Kidney (tissue), 14 donors: ENCODE measurements around the gene PDLIM5. TPM values are rescaled to one million over a fixed set of nuclear protein-coding genes. Genes with fewer than 3 reads are reported as not detected.

Experiments used
- DNase-seq, 5 donors: peaks; one replicate each; pipeline ENCODE4 v3.0.0-alpha.2; 2013 to 2020
- FAIRE-seq: peaks from 2 replicates; lab custom pipeline; 2012; peaks lifted over from hg19 to GRCh38; lab: Jason Lieb, UNC
- H3K27ac ChIP-seq, 2 donors: one replicate each; pipeline ENCODE4 v1.7.0; 2013; ENCODE audit warnings: low read depth in 2 of 2, low read length in 2 of 2, inconsistent platforms in 1 of 2
- H3K27me3 ChIP-seq: one replicate; pipeline ENCODE4 v1.7.1; 2013; ENCODE audit warnings: low read length, inconsistent platforms; ENCODE audit not compliant: control insufficient read depth, insufficient read depth
- H3K36me3 ChIP-seq, 3 donors: one replicate each; pipeline versions ENCODE4 v1.7.0 to v1.7.1; 2013; ENCODE audit warnings: low read length in 3 of 3, control low read depth in 1 of 3, inconsistent platforms in 1 of 3; ENCODE audit not compliant: insufficient read depth in 3 of 3, control insufficient read depth in 2 of 3
- H3K4me1 ChIP-seq, 3 donors: one replicate each; pipeline versions ENCODE4 v1.7.0 to v1.7.1; 2013; ENCODE audit warnings: low read length in 3 of 3, inconsistent platforms in 1 of 3, low read depth in 1 of 3; ENCODE audit not compliant: control insufficient read depth in 2 of 3, insufficient read depth in 2 of 3
- H3K4me3 ChIP-seq, 3 donors: one replicate each; pipeline versions ENCODE4 v1.7.0 to v1.8.1; 2013; ENCODE audit warnings: low read length in 3 of 3, control low read depth in 1 of 3, inconsistent platforms in 1 of 3
- H3K9ac ChIP-seq, 3 donors: one replicate each; pipeline versions ENCODE4 v1.7.0 to v1.7.1; 2013; ENCODE audit warnings: low read length in 3 of 3, control low read depth in 1 of 3, inconsistent platforms in 1 of 3
- H3K9me3 ChIP-seq, 3 donors: one replicate each; pipeline versions ENCODE4 v1.7.0 to v1.7.1; 2013; ENCODE audit warnings: low read length in 3 of 3, control low read depth in 1 of 3, inconsistent platforms in 1 of 3; ENCODE audit not compliant: control insufficient read depth in 2 of 3, insufficient read depth in 1 of 3
- intact Hi-C: fragments of 100-400 bp; cut with DNase I; formaldehyde crosslinking; loops from one replicate; pipeline ENCODE4 v1.11.1; 2022
- polyA plus RNA-seq: library from polyadenylated mRNA; stranded (reverse); fragments of 350-450 nt; fragmentation: Illumina TruSeq; extraction: RNeasy Lipid Tissue Mini Kit (QIAGEN cat#74804); gene quantifications from one replicate; pipeline ENCODE4 v1.2.3, GENCODE V29; 2014; ENCODE audit warnings: low read depth, low replicate concordance; ENCODE audit not compliant: insufficient read depth
- total RNA-seq: library from RNA; stranded (reverse); fragmentation: NEBNext Ultra II Directional; extraction: Animal tissue kit (Norgen Biotek cat#: 25700); gene quantifications from one replicate; pipeline ENCODE4 v1.2.1, GENCODE V29; 2021
- TF ChIP-seq, protein P1 (sequence below): IDR thresholded peaks from 3 replicates; pipeline ENCODE4 v1.5.1; 2012; ENCODE audit warnings: mild to moderate bottlenecking, moderate library complexity, borderline replicate concordance; ENCODE audit not compliant: insufficient read depth; ENCODE audit errors: extremely low read depth
- donor health status: control.
- donor health status: control.
- donor health status: control.
- donor health status: control.
- donor health status: control.
- donor health status: DM: yes; HTN: yes; CAD: no.
- donor health status: Normal renal cell carcinoma (clear cell type).

Gene PDLIM5
- total and polyA plus RNA-seq, 2 donors from 2014 or later, result 24.3 to 167 TPM

DNA sequence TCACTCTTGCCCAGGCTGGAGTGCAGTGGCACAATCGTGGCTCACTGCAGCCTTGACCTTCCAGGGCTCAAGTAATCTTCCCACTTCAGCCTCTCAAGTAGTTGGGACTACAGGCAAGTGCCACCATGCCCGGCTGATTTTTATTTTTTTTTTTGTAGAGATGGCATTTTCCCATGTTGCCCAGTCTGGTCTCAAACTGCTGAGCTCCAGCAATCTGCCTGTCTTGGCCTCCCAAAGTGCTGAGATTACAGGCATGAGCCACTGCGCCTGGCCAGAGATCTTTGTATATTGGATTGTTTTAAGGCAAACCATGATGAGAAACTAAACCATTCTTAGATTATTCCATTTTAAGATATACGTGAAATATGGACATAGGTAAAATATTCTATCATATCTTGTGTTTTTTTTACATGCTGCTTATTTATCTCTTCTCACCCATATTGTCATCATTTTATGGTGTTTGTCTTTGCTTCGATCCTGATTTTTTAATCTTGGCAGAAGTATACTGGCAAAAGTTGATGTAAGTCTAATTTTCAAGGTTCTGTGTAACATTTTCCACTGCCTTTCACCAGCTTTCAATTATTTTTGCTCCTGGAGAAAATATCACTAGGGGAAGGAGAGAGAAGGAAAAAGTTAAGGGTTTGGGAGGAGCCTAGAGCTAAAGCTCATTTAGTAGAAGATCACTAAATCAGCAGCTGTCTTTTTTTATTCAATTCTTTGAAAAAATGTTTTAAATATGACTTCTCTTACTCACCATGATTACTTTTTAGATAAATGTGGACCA lies 27.8 kb downstream of the PDLIM5 start:
- Histone ChIP-seq H3K27me3 (no peaks in the 10 kb centered on the region), H3K27ac (no peak overlapping the region), H3K4me3 (no peak overlapping the region), H3K9me3 (no peaks in the 10 kb centered on the region), H3K4me1 (peaks cover 0 to 12% (median 2%) of the 10 kb centered on the region in 3 donors), H3K9ac (no peak overlapping the region), H3K36me3 (no peaks in the 10 kb centered on the region)
- intact Hi-C loops, result no loop called here
- FAIRE-seq, result no peak
- TF ChIP-seq, protein P1, sequence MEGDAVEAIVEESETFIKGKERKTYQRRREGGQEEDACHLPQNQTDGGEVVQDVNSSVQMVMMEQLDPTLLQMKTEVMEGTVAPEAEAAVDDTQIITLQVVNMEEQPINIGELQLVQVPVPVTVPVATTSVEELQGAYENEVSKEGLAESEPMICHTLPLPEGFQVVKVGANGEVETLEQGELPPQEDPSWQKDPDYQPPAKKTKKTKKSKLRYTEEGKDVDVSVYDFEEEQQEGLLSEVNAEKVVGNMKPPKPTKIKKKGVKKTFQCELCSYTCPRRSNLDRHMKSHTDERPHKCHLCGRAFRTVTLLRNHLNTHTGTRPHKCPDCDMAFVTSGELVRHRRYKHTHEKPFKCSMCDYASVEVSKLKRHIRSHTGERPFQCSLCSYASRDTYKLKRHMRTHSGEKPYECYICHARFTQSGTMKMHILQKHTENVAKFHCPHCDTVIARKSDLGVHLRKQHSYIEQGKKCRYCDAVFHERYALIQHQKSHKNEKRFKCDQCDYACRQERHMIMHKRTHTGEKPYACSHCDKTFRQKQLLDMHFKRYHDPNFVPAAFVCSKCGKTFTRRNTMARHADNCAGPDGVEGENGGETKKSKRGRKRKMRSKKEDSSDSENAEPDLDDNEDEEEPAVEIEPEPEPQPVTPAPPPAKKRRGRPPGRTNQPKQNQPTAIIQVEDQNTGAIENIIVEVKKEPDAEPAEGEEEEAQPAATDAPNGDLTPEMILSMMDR, result no peak
- no peak for DNase-seq

DNA sequence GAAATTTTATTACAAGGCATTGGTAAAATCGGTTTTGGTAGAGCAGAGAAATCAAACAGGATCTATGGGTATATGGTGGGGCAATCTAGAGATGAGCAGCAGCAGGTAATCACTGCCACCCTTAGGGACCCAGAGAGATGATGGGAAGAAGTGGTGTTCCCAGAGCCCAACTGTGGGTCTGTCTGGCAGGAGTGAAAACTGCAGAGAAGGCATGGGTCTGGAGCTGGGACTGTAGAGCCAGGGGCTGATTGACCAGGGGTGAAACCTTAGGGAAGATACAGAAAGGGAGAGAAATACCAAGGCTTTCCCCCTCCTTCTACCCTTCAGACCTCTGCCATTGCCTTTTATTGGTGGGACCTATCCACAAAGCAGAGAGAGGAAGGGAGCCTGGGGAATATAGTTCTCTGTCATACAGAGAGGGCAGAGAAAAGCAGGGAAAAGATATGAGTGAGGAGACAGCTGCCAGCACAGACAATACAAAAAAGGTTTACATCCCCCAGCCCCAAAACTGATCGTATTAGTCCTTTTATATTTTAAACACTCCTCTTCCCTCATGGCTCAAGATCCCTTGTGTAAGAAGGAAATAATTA lies 28.7 kb downstream of the PDLIM5 start:
- Histone ChIP-seq H3K36me3 (no peaks in the 10 kb centered on the region), H3K27ac (no peak overlapping the region), H3K4me3 (no peak overlapping the region), H3K9me3 (no peaks in the 10 kb centered on the region), H3K4me1 (peaks cover 0 to 10% (median 2%) of the 10 kb centered on the region in 3 donors), H3K9ac (no peak overlapping the region), H3K27me3 (no peaks in the 10 kb centered on the region)
- TF ChIP-seq, protein P1, result no peak
- FAIRE-seq, result no peak
- intact Hi-C loops, result no loop called here
- no peak for DNase-seq

DNA sequence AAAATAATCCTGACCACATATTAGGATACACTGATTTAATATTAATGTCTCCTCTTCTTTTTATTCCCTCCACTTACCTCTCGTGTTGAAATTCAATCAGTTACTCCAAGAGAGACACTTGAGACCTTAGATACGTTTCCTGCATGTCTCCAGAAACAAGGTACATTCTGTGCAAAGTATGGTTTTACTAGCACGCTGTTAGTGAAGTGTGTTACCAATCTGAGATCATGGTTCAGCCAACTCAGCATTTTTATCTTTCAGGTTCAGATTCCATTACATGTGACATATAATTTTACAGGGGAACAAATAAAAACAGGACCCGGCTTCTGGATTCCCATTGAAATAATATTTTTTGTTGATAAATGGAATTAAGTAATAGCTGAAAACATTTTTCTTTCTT lies 32.2 kb downstream of the PDLIM5 start:
- Histone ChIP-seq H3K27ac (no peak overlapping the region), H3K36me3 (no peaks in the 10 kb centered on the region), H3K4me3 (no peak overlapping the region), H3K9me3 (no peaks in the 10 kb centered on the region), H3K27me3 (no peaks in the 10 kb centered on the region), H3K9ac (no peak overlapping the region), H3K4me1 (no peaks in the 10 kb centered on the region)
- DNase-seq (no peak), FAIRE-seq (no peak)
- TF ChIP-seq, protein P1, result no peak
- intact Hi-C loops, result no loop called here
